Tibial artery (tissue), 4 donors: Measurements from ENCODE around the gene ICA1.

Source experiments
- DNase-seq, 2 donors: peaks; one replicate each; pipeline ENCODE4 v3.0.0-alpha.2; 2019
- H3K27ac ChIP-seq, 2 donors: fragments of 200-600 bp; sonication (generic) in 1 of 2; 1 replicate in 1 of 2; 2 replicates in 1 of 2; pipeline ENCODE4 v1.5.1; 2018 to 2019; ENCODE audit warnings: mild to moderate bottlenecking in 1 of 2
- H3K27me3 ChIP-seq, 2 donors: fragments of 200-600 bp; sonication (generic) in 1 of 2; one replicate each; pipeline versions ENCODE4 v1.5.1 to v1.6.0; 2016 to 2019
- H3K36me3 ChIP-seq, 3 donors: fragments of 200-600 bp; sonication (generic) in 2 of 3; one replicate each; pipeline ENCODE4 v1.5.1; 2016 to 2019; ENCODE audit warnings: mild to moderate bottlenecking in 2 of 3
- H3K4me1 ChIP-seq, 4 donors: fragments of 200-600 bp; sonication (generic) in 2 of 4; 1 replicate in 3 of 4; 2 replicates in 1 of 4; pipeline ENCODE4 v1.5.1; 2016 to 2019
- H3K4me3 ChIP-seq, 2 donors: fragments of 200-600 bp; sonication (generic) in 1 of 2; 1 replicate in 1 of 2; 2 replicates in 1 of 2; pipeline ENCODE4 v1.5.1; 2018 to 2019; ENCODE audit warnings: mild to moderate bottlenecking in 2 of 2
- H3K9me3 ChIP-seq, 3 donors: fragments of 200-600 bp; sonication (generic) in 1 of 3; one replicate each; pipeline ENCODE4 v1.5.1; 2016 to 2019
- CTCF ChIP-seq, 2 experiments: fragments of 200-600 bp in 1 of 2; fragments of 450-650 bp in 1 of 2; IDR thresholded peaks; one replicate each; pipeline ENCODE4 v1.5.1; 2017 to 2019; ENCODE audit warnings: antibody characterized with exemption in 2 of 2, mild to moderate bottlenecking in 1 of 2, moderate library complexity in 1 of 2
- intact Hi-C: fragments of 100-400 bp; cut with DNase I; formaldehyde crosslinking; loops from one replicate; pipeline ENCODE4 v1.15.0; 2023; ENCODE audit warnings: low total_unique reads

The ICA1 gene

GRCh38 chr7:8189625-8190024 lies 72.3 kb downstream of the ICA1 start:
- H3K9me3 ChIP-seq, result no peaks in the 10 kb centered on the region

GRCh38 chr7:8185926-8186683 lies 75.9 kb downstream of the ICA1 start:
- DNase-seq, result no peak
- intact Hi-C loops, result no loop called here
- no peak overlapping the region for H3K27ac ChIP-seq
- TF ChIP-seq CTCF (IDR thresholded peaks at IDR 0.05), result no peak
- H3K4me3 ChIP-seq, result no peak overlapping the region
- no peaks in the 10 kb centered on the region for H3K4me1 ChIP-seq
- H3K36me3 ChIP-seq, result no peaks in the 10 kb centered on the region
- no peaks in the 10 kb centered on the region for H3K27me3 ChIP-seq
- no peaks in the 10 kb centered on the region for H3K9me3 ChIP-seq

More at GRCh38 chr7:8189625-8190024, 72.3 kb downstream of the ICA1 start:
- H3K27me3 ChIP-seq, result no peaks in the 10 kb centered on the region
- intact Hi-C loops, result loop anchor here (10.0 kb wide), 1 partner anchor 225 kb away; the partner anchor contains the start of gene GLCCI1
- no peak overlapping the region for H3K4me3 ChIP-seq
- no peaks in the 10 kb centered on the region for H3K36me3 ChIP-seq
- no peak for TF ChIP-seq CTCF (IDR thresholded peaks at IDR 0.05)
- H3K27ac ChIP-seq, result no peak overlapping the region
- H3K4me1 ChIP-seq, result no peaks in the 10 kb centered on the region
- no peak for DNase-seq

- DNase-seq, result no peak
- TF ChIP-seq CTCF (IDR thresholded peaks at IDR 0.05), result no peak
- Histone ChIP-seq H3K4me3 (no peak overlapping the region), H3K27ac (no peak overlapping the region), H3K9me3 (no peaks in the 10 kb centered on the region), H3K27me3 (no peaks in the 10 kb centered on the region), H3K4me1 (no peaks in the 10 kb centered on the region), H3K36me3 (no peaks in the 10 kb centered on the region)
- intact Hi-C loops, result no loop called here
These were observed 77.7 kb downstream of the ICA1 start for GRCh38 chr7:8184221-8184620.

GRCh38 chr7:8179486-8179885 lies 82.5 kb downstream of the ICA1 start:
- DNase-seq, result no peak
- H3K36me3 ChIP-seq, result no peaks in the 10 kb centered on the region
- TF ChIP-seq CTCF (IDR thresholded peaks at IDR 0.05), result no peak
- intact Hi-C loops, result no loop called here
- no peaks in the 10 kb centered on the region for H3K9me3 ChIP-seq
- no peaks in the 10 kb centered on the region for H3K4me1 ChIP-seq
- no peak overlapping the region for H3K4me3 ChIP-seq
- no peak overlapping the region for H3K27ac ChIP-seq
- no peaks in the 10 kb centered on the region for H3K27me3 ChIP-seq

- no peak for TF ChIP-seq CTCF (IDR thresholded peaks at IDR 0.05)
- intact Hi-C loops, result no loop called here
- Histone ChIP-seq H3K9me3 (no peaks in the 10 kb centered on the region), H3K27ac (no peak overlapping the region), H3K27me3 (no peaks in the 10 kb centered on the region), H3K36me3 (no peaks in the 10 kb centered on the region), H3K4me1 (peaks cover 0 to 1% (median 0%) of the 10 kb centered on the region in 4 donors), H3K4me3 (no peak overlapping the region)
- no peak for DNase-seq
These were observed 83.6 kb downstream of the ICA1 start for GRCh38 chr7:8178353-8178752.
